HG03095 (cell line): ENCODE data around the gene BBIP1.

Experiments used
- ATAC-seq: cut with Tn5 transposase; IDR thresholded peaks from one replicate; pipeline ENCODE4 v1.9.1; 2021; ENCODE audit warnings: moderate library complexity; ENCODE audit not compliant: unreplicated experiment

BBIP1 gene

GRCh38 chr10:110885932-110886674, 32.9 kb downstream of the BBIP1 start:
- ATAC-seq: no peak

DNA sequence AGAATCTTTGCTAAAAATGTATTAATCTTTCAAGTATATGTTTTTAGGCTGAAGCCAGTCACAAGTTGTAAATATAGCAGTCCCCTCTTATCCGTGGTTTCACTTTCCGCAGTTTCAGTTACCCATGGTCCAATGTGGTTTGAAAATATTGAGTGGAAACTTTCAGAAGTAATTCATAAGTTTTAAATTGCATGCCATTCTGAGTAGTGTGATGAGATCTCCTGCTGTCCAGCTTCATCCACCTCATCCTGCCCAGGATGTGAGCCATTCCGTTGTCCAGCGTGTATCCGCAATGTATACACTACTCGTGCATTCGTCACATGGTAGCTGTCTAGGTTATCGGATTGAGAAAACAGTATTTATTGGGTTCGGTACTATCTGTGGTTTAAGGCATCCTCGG, 35.1 kb downstream of the BBIP1 start:
- ATAC-seq: no peak

DNA sequence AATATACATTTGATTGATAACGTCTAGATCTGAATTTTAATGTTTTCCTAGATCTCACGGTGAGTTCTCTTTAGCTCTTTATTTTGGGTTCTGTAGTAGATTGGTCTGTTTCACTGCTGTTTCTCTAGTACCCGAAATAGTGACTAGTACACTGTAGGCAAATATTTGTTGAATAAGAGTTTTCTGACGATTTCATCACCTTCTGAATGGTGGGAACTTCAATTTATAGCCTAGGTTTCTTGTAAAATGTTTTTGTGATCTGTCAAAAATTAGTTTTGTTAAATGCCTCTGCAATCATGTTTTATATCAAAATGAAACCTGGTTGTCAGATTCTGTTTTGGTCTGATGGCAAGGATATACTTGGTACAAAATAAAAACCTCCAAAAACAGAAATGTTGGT, 37.1 kb downstream of the BBIP1 start:
- ATAC-seq: no peak

GRCh38 chr10:110881247-110881646, 37.7 kb downstream of the BBIP1 start:
- no peak for ATAC-seq

DNA sequence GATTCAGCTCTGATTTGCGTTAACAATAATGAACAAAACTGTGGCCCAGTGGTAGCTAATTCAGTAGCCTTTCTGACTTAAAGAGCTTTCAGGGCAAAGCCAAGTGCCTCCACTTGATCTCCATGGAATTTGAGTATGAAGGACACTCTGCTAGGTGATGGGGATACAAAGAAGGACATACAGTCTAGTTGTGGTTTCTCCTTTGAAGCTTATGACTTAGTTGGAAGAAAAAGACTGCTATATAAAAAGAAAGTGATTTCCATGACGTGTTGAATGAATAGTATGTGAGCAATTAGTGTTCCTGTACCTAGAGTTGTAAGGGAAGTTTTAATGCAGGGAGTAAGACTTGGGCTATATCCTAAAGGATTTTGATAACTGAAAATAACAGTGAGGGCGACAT, 39.0 kb downstream of the BBIP1 start:
- ATAC-seq: no peak

GRCh38 chr10:110876788-110877187, 42.2 kb downstream of the BBIP1 start:
- no peak for ATAC-seq

- ATAC-seq: no peak
Measured at GRCh38 chr10:110876000-110876399, 43.0 kb downstream of the BBIP1 start.

DNA sequence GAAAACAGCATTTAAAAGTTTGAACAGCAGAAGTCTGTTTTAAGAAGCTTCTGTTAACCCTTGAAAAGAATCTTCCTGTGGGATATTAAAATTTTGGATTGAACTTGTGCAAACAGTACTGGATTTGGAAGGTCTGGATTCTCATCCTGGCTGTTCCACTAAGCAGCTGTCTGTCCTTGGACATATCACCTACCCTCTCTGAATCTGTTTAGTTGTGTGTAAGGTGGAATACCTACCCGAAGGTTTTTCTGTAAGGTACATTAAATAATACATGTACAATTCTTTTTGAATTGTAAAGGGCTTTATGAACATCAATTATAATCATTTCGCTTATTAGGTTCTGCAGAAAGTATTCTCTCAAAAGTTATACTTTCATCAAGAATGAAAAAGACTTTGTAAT, 45.0 kb downstream of the BBIP1 start:
- no peak for ATAC-seq

GRCh38 chr10:110872984-110873923, 45.7 kb downstream of the BBIP1 start:
- ATAC-seq: no peak

- peak; percentile 39 for ATAC-seq
Measured at GRCh38 chr10:110872145-110872983, 46.6 kb downstream of the BBIP1 start.

- ATAC-seq: peak; percentile 66
Measured at GRCh38 chr10:110871298-110872084, 47.5 kb downstream of the BBIP1 start, which contains the start of gene PDCD4. Gene PDCD4, plus strand, starts transcription at chr10:110871928. Its CDS starts 4,100 bp downstream, at chr10:110876028.

GRCh38 chr10:110870823-110871297, 48.1 kb downstream of the BBIP1 start:
- no peak for ATAC-seq

DNA sequence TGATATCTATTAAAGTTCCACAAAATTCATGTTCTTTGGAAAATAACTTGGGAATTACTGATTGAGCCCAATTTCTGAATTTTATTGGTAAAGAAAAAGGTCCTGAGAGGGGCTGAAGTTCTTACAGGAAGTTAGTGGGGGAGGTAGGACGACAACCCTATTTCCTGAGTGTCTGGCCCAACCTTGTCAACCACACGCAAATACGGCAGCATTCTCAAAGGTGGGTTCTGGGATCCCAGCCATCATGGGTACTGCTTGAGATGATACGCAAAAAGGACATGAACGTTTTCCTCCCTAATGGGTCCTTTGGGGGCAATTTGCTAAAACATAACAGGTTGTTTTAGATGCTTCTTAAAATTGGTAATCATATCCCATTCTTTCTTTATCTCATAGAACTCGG, 50.0 kb downstream of the BBIP1 start:
- no peak for ATAC-seq

GRCh38 chr10:110867807-110868465, 51.0 kb downstream of the BBIP1 start:
- ATAC-seq: no peak

DNA sequence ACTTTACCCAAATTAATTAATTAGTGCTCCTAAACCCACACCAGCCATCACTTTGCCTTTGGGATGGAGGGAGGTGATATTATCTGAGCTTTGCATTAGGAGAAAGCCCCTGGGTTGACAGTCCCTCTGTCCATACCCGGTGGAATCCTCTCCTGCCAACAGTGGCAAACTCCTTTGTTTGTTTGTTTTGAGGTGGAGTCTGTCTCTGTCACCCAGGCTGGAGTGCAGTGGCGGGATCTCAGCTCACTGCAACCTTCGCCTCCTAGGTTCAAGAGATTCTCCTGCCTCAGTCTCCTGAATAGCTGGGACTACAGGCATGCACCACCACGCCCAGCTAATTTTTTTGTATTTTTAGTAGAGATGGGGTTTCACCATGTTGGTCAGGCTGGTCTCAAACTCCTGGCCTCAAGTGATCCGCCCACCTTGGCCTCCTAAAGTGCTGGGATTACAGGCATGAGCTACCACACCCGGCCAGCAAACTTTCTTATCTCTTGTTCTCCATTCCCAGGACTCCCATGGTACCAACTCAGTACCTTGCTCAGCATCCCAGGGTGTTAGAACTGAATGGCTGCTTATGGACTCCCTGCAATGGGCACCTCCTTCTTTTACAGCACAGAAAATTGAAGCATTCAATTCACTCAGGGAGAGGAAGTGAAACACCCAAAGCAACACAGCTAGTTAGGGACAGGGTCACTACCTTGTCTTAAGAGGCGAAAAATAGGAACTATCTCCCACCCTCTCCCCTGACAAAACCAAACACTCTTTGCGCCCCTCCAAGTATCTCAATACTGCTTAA, 51.8 kb downstream of the BBIP1 start:
- ATAC-seq: peak; percentile 26

- no peak for ATAC-seq
Measured at GRCh38 chr10:110865809-110866482, 53.0 kb downstream of the BBIP1 start.

DNA sequence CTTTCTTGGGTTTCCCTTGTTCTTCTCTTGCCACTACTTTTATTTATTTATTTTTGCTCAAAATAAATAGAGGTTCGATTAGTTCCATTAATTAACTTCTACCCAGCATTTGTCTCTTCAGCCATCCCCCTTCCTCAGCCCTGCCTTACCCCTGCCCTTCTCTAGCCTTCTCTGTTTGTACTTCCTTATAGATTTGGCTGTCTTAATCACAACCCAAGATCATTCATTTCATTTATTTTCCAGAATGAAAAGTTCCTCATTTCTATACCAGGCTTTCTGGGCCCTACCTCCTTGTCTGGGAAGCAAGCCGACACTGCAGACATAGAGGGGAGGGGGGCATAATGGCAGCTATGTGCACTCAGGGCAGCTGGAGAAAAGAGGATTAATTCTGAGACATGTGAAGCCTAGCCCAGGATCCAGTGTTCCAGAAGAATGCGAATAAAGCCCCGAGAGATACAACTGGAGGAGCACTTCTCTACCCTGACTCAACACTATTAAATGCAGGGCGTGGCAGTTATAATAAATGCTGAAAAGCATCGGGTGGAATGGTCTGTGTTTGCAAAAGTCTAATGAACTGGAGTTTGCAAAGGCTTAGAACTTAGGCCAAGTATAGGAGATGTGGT, 53.7 kb downstream of the BBIP1 start:
- no peak for ATAC-seq

GRCh38 chr10:110864662-110865140, 54.3 kb downstream of the BBIP1 start:
- peak; percentile 49 for ATAC-seq
